Calu3 (cell line): ENCODE data around the gene CCDC170. TPM values are rescaled to one million over a fixed set of nuclear protein-coding genes. Genes with fewer than 3 reads are reported as not detected.
A peak's percentile ranks its signal among the peaks of the same experiment; 100 is the strongest.
"Not testable (repeated sequence)": the region's sequence is repeated elsewhere in the genome, so short reads cannot be mapped to it uniquely, and the experiment has no call there.

Experiments
- Bru-seq: library from RNA; stranded (reverse); fragments of 400-500 nt; gene quantifications from one replicate; lab custom pipeline; 2021; lab: Mats Ljungman, UMichigan
- BruChase-seq, 2 experiments: library from RNA; stranded (reverse); fragments of 400-500 nt; gene quantifications; one replicate each; lab custom pipeline; 2021; lab: Mats Ljungman, UMichigan
- BruUV-seq: library from RNA; stranded (reverse); fragments of 400-500 nt; replicated peaks from 2 replicates; lab custom pipeline; 2021; lab: Mats Ljungman, UMichigan
- CTCF ChIA-PET: fragments of 300-600 bp; sonication (Branson Sonifier 250); formaldehyde crosslinking; loops from one replicate; lab custom pipeline; 2022; ENCODE audit warnings: antibody characterized with exemption; lab: Charles Lee
- DNase-seq: peaks from one replicate; pipeline ENCODE4 v3.0.0; 2022
- H3K27ac Mint-ChIP-seq: one replicate; pipeline ENCODE4 v1.8.0; 2022; ENCODE audit warnings: mixed read lengths; ENCODE audit not compliant: unreplicated experiment
- H3K27me3 Mint-ChIP-seq: one replicate; pipeline ENCODE4 v1.8.0; 2022; ENCODE audit warnings: mixed read lengths; ENCODE audit not compliant: unreplicated experiment
- H3K36me3 Mint-ChIP-seq: one replicate; pipeline ENCODE4 v1.8.0; 2022; ENCODE audit warnings: mild to moderate bottlenecking, moderate library complexity, mixed read lengths; ENCODE audit not compliant: insufficient read depth, unreplicated experiment
- H3K4me1 Mint-ChIP-seq: one replicate; pipeline ENCODE4 v1.8.0; 2022; ENCODE audit warnings: mild to moderate bottlenecking, low read depth, mixed read lengths; ENCODE audit not compliant: unreplicated experiment
- H3K4me3 Mint-ChIP-seq: one replicate; pipeline ENCODE4 v1.8.0; 2022; ENCODE audit warnings: mild to moderate bottlenecking, low read depth, moderate library complexity, mixed read lengths; ENCODE audit not compliant: unreplicated experiment
- H3K9me3 Mint-ChIP-seq: one replicate; pipeline ENCODE4 v1.8.0; 2022; ENCODE audit warnings: low read depth, mixed read lengths; ENCODE audit not compliant: unreplicated experiment
- CTCF ChIP-seq: fragments of 200-600 bp; IDR thresholded peaks from one replicate; pipeline ENCODE4 v1.8.0; 2022; ENCODE audit warnings: antibody characterized with exemption; ENCODE audit not compliant: unreplicated experiment
- intact Hi-C: fragments of 100-400 bp; cut with micrococcal nuclease; formaldehyde crosslinking; loops from one replicate; pipeline ENCODE4 v1.10.0; 2022; ENCODE audit not compliant: unreplicated experiment
- long read RNA-seq: library from polyadenylated mRNA; stranded (forward); transcript quantifications from one replicate; pipeline ENCODE4 v2.0.0, GENCODE V29; 2022
- total RNA-seq: library from RNA; stranded (reverse); gene quantifications from 2 replicates; pipeline ENCODE4 v1.2.3, GENCODE V29; 2022

CCDC170 gene
- total RNA-seq (0.26 TPM in 1 of 2 replicates, not detected in the other), Bru-seq, nascent RNA (percentile 15 among the genes with signal in this experiment), BruChase-seq, experiment 1, labeled RNA remaining after a 6-hour chase (percentile 19 among the genes with signal in this experiment), BruChase-seq, experiment 2, labeled RNA remaining after a 2-hour chase (percentile 14 among the genes with signal in this experiment)
- long read RNA-seq: 0 reads

GRCh38 chr6:151493804-151494234, at the start of gene CCDC170:
Gene CCDC170 (plus strand): TSS chr6:151494017. CDS start chr6:151494129, 112 bp downstream.
- Mint-ChIP-seq H3K4me1 (peaks cover 12% of the 10 kb centered on the region), H3K27ac (no peak within 1 kb of the TSS), H3K27me3 (no peaks in the 10 kb centered on the region), H3K4me3 (peak within 1 kb of the TSS; percentile 77), H3K9me3 (no peaks in the 10 kb centered on the region), H3K36me3 (peaks cover 12% of the 10 kb centered on the region)
- intact Hi-C loops: no loop called here
- CTCF ChIA-PET: no interaction called here
- TF ChIP-seq CTCF: no peak
- DNase-seq: peak; percentile 36
- BruUV-seq: no TSS peak

- BruUV-seq: no TSS peak
- peaks cover 5% of the 10 kb centered on the region for H3K36me3 Mint-ChIP-seq
- no peaks in the 10 kb centered on the region for H3K4me1 Mint-ChIP-seq
- no peak overlapping the region for H3K27ac Mint-ChIP-seq
- no peaks in the 10 kb centered on the region for H3K9me3 Mint-ChIP-seq
- no peaks in the 10 kb centered on the region for H3K27me3 Mint-ChIP-seq
- H3K4me3 Mint-ChIP-seq: no peak overlapping the region
- TF ChIP-seq CTCF: no peak
- intact Hi-C loops: no loop called here
- CTCF ChIA-PET: no interaction called here
- DNase-seq: no peak
These were observed 48.3 kb upstream of the CCDC170 start for GRCh38 chr6:151445482-151445881.

GRCh38 chr6:151447237-151447636, 46.6 kb upstream of the CCDC170 start:
- Mint-ChIP-seq H3K9me3 (no peaks in the 10 kb centered on the region), H3K36me3 (peaks cover 16% of the 10 kb centered on the region), H3K4me1 (no peaks in the 10 kb centered on the region), H3K27ac (no peak overlapping the region), H3K27me3 (no peaks in the 10 kb centered on the region), H3K4me3 (no peak overlapping the region)
- no TSS peak for BruUV-seq
- intact Hi-C loops: no loop called here
- CTCF ChIA-PET: no interaction called here
- DNase-seq: no peak
- no peak for TF ChIP-seq CTCF

GRCh38 chr6:151448623-151449022, 45.2 kb upstream of the CCDC170 start:
- H3K27ac Mint-ChIP-seq: no peak overlapping the region
- peaks cover 23% of the 10 kb centered on the region for H3K36me3 Mint-ChIP-seq
- H3K4me1 Mint-ChIP-seq: no peaks in the 10 kb centered on the region
- no peak for TF ChIP-seq CTCF
- no TSS peak for BruUV-seq
- CTCF ChIA-PET: no interaction called here
- no peak overlapping the region for H3K4me3 Mint-ChIP-seq
- H3K9me3 Mint-ChIP-seq: no peaks in the 10 kb centered on the region
- no peak for DNase-seq
- no peaks in the 10 kb centered on the region for H3K27me3 Mint-ChIP-seq
- intact Hi-C loops: no loop called here

- Mint-ChIP-seq H3K4me3 (peak overlapping the region; percentile 84), H3K27ac (peak overlapping the region; percentile 89), H3K36me3 (peaks cover 20% of the 10 kb centered on the region)
- CTCF ChIA-PET, H3K9me3 Mint-ChIP-seq, H3K4me1 Mint-ChIP-seq, DNase-seq, BruUV-seq, H3K27me3 Mint-ChIP-seq: not testable (repeated sequence)
- intact Hi-C loops: loop anchor here (10.0 kb wide), 1 partner anchor 214 kb away; no protein-coding TSS in a partner anchor
These were observed 42.9 kb upstream of the CCDC170 start for GRCh38 chr6:151450928-151451327.
